Inferior parietal cortex (tissue), 1 donor: ENCODE measurements around the gene TOR1B.

ENCODE experiments used
- DNase-seq: peaks from one replicate; pipeline ENCODE4 v3.0.0-alpha.2; 2016; ENCODE audit errors: extremely low spot score

TOR1B gene

GRCh38 chr9:129814432-129815223, 11.6 kb downstream of the TOR1B start:
- DNase-seq: no peak

- no peak for DNase-seq
Measured at GRCh38 chr9:129815278-129815677, 12.3 kb downstream of the TOR1B start.

GRCh38 chr9:129816501-129817435, 13.8 kb downstream of the TOR1B start:
- DNase-seq: no peak

- no peak for DNase-seq
Measured at GRCh38 chr9:129822898-129823541, 20.0 kb downstream of the TOR1B start.

- DNase-seq: no peak
Measured at GRCh38 chr9:129823542-129823934, 20.6 kb downstream of the TOR1B start.

GRCh38 chr9:129823935-129824601, 21.1 kb downstream of the TOR1B start, which contains the start of gene TOR1A:
Gene TOR1A, minus strand, starts transcription at chr9:129824136. Its CDS starts 51 bp downstream, at chr9:129824085.
- peak; percentile 96 for DNase-seq

GRCh38 chr9:129826344-129826743, 23.4 kb downstream of the TOR1B start:
- DNase-seq: no peak

- DNase-seq: no peak
Measured at GRCh38 chr9:129826759-129827158, 23.8 kb downstream of the TOR1B start.

GRCh38 chr9:129828051-129828450, 25.1 kb downstream of the TOR1B start:
- no peak for DNase-seq

- no peak for DNase-seq
Measured at GRCh38 chr9:129828969-129829368, 26.0 kb downstream of the TOR1B start.

- no peak for DNase-seq
Measured at GRCh38 chr9:129832982-129833381, 30.0 kb downstream of the TOR1B start.

- no peak for DNase-seq
Measured at GRCh38 chr9:129834489-129835127, 31.6 kb downstream of the TOR1B start.

- peak; percentile 97 for DNase-seq
Measured at GRCh38 chr9:129835128-129835859, 32.3 kb downstream of the TOR1B start, which contains the start of the genes C9orf78 and USP20. Gene C9orf78, minus strand, starts transcription at chr9:129835275. Its CDS starts 54 bp downstream, at chr9:129835221. Gene USP20, plus strand, starts transcription at chr9:129835458. Its CDS starts 17,098 bp downstream, at chr9:129852556.

- no peak for DNase-seq
Measured at GRCh38 chr9:129835860-129836223, 32.9 kb downstream of the TOR1B start.

- no peak for DNase-seq
Measured at GRCh38 chr9:129836311-129837007, 33.5 kb downstream of the TOR1B start.

GRCh38 chr9:129838707-129839259, 35.8 kb downstream of the TOR1B start:
- peak; percentile 17 for DNase-seq

GRCh38 chr9:129839324-129840023, 36.5 kb downstream of the TOR1B start:
- no peak for DNase-seq

GRCh38 chr9:129840034-129840433, 37.0 kb downstream of the TOR1B start:
- no peak for DNase-seq

GRCh38 chr9:129841071-129841470, 38.1 kb downstream of the TOR1B start:
- no peak for DNase-seq
